Activated CD4-positive, alpha-beta T cell treated with anti-CD3 and anti-CD28 coated beads, Interleukin-2, amount 50 U/mL, for 48 hours (primary cell): Measurements from ENCODE around the gene CTSV.
"Not testable (repeated sequence)": the region's sequence is repeated elsewhere in the genome, so short reads cannot be mapped to it uniquely, and the experiment has no call there.

Experiments used
- DNase-seq, 2 experiments: peaks; one replicate each; pipeline ENCODE4 v3.0.0-alpha.2; 2020

CTSV gene

DNA sequence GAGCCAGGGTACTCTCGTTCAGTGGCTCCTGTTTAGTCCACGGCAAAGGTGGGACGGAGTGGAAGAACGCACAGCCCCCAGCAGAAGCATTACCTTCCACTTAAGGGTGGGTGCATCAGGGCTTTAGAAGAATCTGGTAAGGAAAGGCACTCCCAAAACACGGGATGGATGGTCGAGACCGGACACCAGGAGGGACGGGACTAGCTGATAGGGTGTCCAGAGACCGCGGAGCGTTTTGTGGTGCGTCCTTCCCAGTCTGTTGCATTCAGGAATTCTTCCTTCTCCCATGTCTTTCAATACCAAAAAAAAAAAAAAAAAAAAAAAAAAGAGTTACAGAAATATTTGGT, 545 bp upstream of the CTSV start:
- DNase-seq = no peak

DNA sequence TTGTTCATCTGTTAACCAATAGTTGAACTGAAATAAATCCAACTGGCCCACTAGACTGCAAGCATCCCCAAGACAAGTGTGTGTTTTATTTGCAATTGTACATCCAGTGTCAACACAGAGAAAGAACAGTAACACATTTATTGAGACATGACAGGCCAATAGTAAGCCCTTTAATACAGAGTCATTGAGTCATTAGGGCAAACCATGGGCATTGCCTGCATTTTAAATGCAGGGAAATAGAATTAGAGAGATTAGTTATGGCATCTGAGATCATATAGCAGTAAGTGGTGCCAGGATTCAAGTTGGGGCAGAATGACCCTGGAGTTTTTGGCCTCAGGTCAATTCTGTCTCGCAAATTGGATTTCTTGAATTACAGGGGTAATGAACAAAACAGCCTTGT, 15.4 kb downstream of the CTSV start:
- not testable (repeated sequence) for DNase-seq

DNA sequence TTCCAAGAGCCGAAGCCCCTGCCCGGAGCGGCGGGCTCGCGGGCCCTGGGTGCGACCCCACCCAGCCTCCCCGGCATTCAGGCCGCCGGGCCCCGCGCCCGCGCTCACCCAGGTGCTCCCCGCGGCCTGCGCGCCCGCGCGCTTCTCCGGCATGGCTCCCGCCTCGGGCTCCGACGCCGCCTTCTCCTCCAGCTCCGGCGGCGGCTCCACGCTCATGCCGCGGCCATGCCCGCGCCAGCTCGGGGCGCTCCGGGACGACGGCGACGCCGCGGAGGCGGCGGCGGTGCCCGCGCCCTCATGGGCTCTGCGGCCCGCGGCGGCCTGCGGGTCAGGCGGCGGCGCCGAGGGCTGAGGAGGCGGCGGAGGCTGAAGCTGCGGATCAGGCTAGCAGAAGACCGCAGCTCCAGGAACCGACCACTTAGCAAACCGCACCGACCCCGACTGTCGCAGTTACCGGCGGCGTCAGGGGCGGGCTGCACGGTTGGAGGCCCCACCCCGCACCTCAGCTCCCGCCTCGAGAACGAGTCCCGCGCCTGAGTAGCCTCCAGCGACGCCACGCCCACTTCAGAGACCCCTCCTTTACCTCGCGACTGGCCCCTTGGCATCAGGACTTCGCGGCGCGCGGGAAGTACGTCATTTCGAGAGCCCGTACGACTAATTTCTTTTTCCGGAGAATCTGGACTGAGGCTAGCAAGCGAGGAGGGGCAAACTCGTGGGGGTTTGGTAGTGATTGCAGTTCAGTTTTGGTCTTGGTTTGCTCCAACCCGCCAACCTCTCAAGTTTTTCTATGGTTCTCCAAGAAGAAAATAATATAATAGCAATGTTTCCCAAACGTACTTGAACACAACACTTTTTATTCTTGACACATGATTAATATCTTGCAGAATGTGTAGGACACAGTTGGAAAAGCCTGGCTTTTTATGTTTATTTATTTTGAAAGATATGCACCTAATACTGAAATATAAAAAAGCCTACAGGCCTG, 25.5 kb downstream of the CTSV start:
- peak; percentile 72 to 79 for DNase-seq

DNA sequence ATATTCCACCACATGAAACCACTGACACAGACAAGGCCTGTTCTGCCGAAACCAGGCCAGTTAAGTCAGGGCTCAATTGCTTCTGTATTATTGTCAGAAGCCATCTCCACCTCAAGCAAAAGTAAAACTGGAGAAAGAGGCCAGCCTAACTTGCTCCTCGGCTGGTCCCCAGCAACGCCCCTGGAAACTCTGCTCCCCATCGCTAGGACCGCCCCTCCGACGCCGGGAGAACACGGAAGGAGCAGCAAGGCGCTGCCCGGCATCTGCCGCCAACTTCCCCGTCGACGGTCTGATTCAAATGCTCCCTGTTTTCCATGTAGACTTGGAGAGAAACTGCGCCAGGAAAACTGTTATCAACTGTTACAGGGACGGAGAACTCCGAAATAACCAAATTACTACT, 26.3 kb downstream of the CTSV start:
- peak; percentile 2 to 19 for DNase-seq

DNA sequence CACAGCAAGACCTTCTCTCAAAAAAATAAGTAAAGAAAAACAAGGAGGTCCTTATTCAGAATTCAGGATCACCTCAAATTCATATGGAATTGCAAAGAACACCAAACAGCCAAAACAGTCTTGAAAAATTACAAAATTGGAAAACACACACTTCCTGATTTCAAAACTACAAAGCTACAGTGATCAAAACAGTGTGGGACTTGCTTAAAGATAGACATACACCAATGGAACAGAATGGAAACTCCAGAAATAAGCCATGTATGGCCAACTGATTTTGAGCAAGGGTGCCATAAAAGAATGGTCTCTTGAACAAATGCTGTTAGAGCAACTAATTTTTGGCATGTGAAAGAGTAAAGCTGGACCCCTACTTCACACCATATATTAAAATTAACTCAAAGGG, 36.7 kb downstream of the CTSV start:
- not testable (repeated sequence) for DNase-seq

DNA sequence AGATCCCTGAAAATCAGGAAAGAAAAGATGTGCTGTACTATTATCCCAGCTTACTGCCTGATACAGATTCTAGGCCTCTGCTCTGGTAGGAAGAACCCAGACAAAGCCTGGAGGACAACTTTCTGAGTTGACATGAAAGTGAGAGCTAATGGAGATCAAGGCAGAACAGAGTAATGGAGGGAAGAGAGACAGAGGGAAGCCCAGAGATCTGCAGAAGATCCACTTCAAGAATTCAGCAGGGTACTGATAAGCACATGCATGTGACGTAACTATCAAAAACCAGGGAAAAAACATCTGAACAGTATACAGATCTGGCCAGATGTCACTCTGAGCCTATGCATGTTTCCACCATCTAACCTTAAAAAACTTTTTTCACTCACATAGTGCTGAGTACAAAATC, 37.6 kb downstream of the CTSV start:
- DNase-seq = not testable (repeated sequence)

DNA sequence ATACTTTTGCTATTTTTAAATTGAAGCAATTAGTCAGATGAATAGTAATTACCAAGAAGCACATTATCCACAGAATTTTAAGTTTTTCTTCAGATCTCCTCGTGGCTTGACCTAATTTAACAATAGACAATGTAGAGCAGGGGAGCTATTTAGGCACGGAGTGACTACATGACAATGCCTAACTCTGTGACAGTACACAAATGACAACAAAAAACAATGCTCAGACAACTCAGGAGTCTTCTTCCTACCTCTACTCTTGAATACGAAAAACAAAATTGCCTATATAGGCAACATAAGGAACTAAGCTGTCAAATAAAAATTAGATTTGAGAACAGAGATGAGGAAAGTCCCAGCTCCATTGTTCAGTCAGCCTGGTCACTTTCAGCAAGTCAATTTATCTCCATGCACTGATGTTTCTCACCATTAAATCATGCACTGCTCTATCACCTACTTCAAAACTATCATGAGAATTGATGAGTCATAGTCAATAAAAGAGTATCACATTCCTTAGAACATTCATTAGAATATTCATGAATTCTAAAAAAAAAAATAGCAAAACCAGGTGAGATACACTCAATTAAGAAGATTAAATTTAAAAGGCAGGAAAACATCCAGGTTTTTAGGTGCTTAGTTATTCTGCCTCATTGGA, 38.7 kb downstream of the CTSV start:
- DNase-seq = not testable (repeated sequence)

DNA sequence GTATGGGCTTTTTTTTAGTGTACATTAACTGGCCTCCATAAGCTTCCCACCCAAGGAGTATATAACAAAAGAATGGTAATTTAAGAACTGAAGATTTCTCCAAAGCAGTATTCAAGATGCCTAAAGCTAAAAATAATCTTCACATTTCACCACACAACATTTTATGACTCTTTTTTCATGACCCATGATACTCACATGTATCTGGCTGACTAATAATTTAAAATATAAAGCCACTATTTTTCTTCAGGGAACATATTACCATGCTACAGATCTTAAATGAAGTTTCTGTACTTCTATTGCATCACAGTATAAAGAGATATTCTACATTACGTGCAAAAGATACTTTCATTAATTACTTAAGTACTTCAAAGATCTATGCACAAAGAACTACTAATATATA, 39.2 kb downstream of the CTSV start:
- not testable (repeated sequence) for DNase-seq

DNA sequence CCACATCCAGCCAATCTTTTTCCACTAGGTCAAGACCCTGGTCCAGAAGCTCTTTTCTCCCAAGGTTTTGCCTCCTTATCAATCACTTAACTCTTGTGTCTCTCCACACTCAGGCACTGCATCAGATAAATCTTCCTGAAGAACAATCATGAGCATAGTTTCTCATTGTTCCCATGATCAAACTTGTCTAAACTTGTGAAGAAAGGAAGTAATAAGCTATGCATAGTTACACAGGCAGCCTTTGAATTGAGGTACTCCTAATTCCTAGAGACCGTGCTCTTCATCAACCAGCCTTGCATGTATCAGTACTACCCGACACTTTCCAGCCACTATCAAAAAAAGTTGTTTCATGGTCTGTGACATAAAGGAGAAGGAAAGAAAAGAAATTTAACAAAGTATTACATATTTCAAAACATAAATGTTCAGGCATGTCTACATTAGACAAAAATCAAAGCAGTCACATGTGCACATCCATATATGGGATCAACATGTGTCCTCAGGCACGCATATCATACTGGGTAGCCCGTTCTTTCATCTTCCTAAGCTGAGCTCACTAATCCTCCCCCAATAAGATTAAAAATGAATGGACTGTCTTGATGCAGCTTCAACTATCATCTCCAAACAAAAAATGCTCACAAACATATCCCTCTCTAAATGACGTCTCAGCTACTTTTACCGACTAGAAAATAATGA, 41.8 kb downstream of the CTSV start:
- DNase-seq = not testable (repeated sequence)

DNA sequence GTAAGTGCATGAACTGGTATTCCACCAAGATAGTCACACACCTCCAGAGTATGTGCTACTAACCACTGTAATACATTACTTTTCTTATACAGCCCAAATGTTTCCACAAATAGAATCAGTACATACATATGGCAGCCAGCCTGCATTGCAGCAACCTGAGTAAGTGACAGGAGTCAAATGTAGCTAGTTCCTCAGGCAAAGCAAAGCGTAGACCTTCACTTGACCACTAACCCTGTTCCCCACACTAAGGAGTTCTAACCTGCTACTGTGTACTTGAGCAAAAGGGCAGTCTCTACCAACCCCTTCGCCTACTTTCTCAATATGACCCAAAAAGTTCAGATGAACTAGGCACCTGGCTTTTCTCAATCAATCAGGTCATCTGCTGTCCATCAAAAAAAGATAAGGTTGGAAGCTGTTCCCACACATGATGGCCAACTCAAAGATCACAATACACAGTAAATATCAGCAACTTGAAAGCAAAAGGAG, 44.4 kb downstream of the CTSV start:
- not testable (repeated sequence) for DNase-seq

DNA sequence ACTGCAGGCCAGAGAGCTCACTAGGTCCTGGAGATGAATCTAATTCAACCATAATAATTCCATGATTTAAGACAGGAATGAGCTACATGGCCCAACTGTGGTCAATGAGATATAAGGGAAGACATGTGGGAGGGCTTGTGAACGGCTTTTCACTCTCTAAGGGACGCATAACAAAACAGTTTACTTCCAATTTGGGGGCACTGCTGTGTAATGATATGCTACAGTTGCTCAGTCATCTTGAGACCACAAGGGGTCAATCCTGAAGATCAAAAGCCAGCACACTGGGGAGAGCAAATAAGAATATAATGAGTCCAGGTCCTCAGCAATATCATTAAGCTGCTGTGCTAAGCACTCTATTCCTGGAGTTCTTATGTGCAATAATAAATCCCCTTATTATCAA, 46.6 kb downstream of the CTSV start:
- not testable (repeated sequence) for DNase-seq

DNA sequence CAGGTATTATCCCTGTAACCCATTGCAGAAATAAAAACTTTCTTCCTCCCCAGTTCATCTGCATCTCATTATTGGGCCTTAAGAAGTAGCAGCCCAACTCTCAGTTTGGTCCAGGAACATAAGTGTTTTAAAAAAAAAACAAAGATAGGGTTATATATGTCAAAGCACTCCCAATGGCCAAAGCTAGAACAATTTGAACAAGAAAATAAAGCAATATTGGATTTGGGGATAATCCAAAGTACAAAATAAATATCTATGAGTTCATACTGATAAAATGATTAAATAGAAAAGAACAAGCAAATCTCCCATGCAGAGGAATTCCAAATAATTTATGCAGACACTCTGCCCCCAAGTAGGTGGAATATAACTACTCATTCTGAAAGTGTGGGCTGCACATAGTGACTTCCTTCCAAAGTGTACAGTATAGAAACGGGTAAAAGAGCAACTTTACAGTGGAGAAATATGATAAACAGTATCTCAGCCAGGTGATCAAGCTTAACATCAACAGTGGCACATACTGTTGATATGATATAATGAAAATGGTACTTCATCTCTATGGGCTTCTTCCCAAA, 49.1 kb downstream of the CTSV start:
- DNase-seq = not testable (repeated sequence)

DNA sequence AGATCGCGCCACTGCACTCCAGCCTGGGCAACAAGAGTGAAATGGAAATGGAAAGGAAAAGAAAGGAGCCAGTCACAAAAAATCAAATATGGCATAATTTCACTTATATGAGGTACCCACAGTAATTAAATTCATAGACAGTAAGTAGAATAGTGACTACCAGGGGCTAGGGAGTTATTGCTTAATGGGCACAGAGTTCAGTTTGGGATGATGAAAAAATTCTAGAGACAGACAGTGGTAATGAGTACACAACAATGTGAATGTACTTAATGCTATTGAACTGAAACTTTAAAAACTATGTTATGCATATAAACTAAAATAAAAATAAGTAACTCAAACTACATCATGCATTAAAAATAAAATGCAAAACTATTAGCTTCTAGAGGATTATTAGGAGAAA, 54.1 kb downstream of the CTSV start:
- not testable (repeated sequence) for DNase-seq

DNA sequence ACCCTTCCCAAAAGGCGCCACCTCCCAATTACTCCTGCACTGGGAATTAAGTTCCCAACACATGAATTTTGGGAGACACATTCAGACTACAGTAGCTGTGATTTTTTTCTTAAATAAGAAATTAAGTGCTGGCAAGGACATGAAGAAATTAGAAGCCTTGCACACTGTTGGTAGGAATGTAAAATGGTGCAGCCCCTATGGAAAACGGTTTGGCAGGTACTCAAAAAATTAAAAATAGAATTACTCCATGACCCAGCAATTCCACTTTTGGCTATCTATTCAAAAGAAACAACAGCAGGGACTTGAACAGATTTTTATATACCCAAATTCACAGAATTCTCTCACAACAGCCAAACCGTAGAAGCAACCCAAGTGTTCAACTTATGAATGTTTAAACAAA, 54.8 kb downstream of the CTSV start:
- not testable (repeated sequence) for DNase-seq

DNA sequence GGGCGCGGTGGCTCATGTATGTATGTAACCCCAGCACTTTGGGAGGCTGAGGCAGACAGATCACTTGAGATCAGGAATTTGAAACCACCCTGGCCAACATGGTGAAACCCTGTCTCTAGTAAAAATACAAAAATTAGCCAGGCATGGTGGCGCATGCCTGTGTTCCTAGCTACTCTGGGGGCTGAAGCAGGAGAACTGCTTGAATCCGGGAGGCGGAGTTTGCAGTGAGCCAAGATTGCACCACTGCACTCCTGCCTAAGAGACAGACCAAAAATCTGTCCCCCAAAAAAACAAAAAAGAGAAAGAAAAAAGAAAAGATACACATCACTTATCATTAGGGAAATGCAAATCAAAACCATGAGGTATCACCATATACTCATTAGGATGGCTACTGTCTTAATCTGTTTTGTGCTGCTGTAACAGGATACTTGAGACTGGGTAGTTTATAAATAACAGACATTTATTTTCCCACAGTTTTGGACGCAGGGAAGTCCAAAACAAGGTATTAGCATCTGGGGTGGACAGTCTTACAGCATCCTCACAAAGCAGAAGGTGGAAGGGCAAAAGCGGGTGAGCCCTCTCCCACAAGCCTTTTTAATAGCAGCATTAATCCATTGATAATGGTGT, 55.3 kb downstream of the CTSV start:
- DNase-seq = not testable (repeated sequence)
